HFFc6 (cell line): ENCODE measurements around the gene IL6ST. TPM values are rescaled to one million over a fixed set of nuclear protein-coding genes. Genes with fewer than 3 reads are reported as not detected.

Source experiments
- DNase-seq: peaks from one replicate; pipeline ENCODE4 v3.0.0-alpha.2; 2018
- H3K27ac Mint-ChIP-seq: 2 replicates; pipeline ENCODE4 v1.8.0; 2020; ENCODE audit warnings: mild to moderate bottlenecking, mixed read lengths
- H3K27me3 Mint-ChIP-seq: 2 replicates; pipeline ENCODE4 v1.8.0; 2021; ENCODE audit warnings: mild to moderate bottlenecking, moderate library complexity, mixed read lengths; ENCODE audit not compliant: insufficient read depth
- H3K36me3 Mint-ChIP-seq: 2 replicates; pipeline ENCODE4 v1.8.0; 2021; ENCODE audit warnings: low read depth, mixed read lengths
- H3K4me1 Mint-ChIP-seq: 2 replicates; pipeline ENCODE4 v1.8.0; 2020; ENCODE audit warnings: low read depth, mixed read lengths
- H3K4me3 Mint-ChIP-seq: 2 replicates; pipeline ENCODE4 v1.8.0; 2020; ENCODE audit warnings: mild to moderate bottlenecking, moderate library complexity, mixed read lengths
- H3K9me3 Mint-ChIP-seq: 2 replicates; pipeline ENCODE4 v1.8.0; 2020; ENCODE audit warnings: mild to moderate bottlenecking, mixed read lengths
- total RNA-seq, 6 experiments: library from RNA; stranded (reverse); fragmentation: NEBNext Ultra II Directional; extraction: Animal tissue kit (Norgen Biotek cat#: 25700); gene quantifications; 2 replicates in 1 of 6; 3 replicates in 5 of 6; pipeline ENCODE4 v1.2.3, GENCODE V29; 2021
- TF ChIP-seq, protein P1 (sequence below): fragments of 200-600 bp; sonication (generic); IDR thresholded peaks from 2 replicates; pipeline ENCODE4 v1.5.0; 2021; ENCODE audit warnings: antibody characterized with exemption, mild to moderate bottlenecking

Gene IL6ST
- total RNA-seq, 6 experiments from 2014 or later, result 187 to 265 (median 216) TPM

DNA sequence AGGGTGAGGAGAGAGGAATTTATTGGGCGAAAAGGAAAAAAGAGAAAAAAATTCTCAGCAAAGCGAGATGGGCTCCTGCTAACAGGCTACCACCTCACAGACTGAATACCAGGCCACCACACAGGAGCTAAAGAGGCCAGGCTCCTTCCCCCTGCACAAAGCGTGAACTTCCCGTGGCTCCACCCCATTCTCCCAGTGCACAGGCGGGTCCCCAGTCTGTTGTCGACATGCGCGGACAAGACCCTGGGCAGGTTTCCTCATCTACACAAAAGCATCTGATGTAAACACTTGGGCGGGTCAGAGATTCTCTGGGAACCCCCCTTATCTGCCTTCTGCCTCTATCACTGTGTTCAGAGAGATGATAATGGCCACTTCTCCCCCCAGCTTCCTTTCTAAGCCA is 109.4 kb downstream of the IL6ST start:
- Mint-ChIP-seq H3K27ac (no peak overlapping the region), H3K27me3 (no peaks in the 10 kb centered on the region; the same call in 1 of the 2 replicates), H3K36me3 (no peaks in the 10 kb centered on the region), H3K4me3 (no peak overlapping the region), H3K9me3 (no peaks in the 10 kb centered on the region), H3K4me1 (no peaks in the 10 kb centered on the region)
- TF ChIP-seq, protein P1, sequence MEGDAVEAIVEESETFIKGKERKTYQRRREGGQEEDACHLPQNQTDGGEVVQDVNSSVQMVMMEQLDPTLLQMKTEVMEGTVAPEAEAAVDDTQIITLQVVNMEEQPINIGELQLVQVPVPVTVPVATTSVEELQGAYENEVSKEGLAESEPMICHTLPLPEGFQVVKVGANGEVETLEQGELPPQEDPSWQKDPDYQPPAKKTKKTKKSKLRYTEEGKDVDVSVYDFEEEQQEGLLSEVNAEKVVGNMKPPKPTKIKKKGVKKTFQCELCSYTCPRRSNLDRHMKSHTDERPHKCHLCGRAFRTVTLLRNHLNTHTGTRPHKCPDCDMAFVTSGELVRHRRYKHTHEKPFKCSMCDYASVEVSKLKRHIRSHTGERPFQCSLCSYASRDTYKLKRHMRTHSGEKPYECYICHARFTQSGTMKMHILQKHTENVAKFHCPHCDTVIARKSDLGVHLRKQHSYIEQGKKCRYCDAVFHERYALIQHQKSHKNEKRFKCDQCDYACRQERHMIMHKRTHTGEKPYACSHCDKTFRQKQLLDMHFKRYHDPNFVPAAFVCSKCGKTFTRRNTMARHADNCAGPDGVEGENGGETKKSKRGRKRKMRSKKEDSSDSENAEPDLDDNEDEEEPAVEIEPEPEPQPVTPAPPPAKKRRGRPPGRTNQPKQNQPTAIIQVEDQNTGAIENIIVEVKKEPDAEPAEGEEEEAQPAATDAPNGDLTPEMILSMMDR, result no peak
- DNase-seq, result no peak

Other genes starting within 250 kb of the IL6ST start
- under 1 TPM in 4 of 6 experiments, not detected in 2; 0.12 to 0.26 (median 0.19) TPM for gene IL31RA, start 143.6 kb downstream of the IL6ST start, total RNA-seq
- gene ANKRD55, start 238.4 kb upstream of the IL6ST start, total RNA-seq, result not detected